Naive B cell (primary cell): ENCODE results near the gene ENDOV. TPM values are rescaled to one million over a fixed set of nuclear protein-coding genes. Genes with fewer than 3 reads are reported as not detected.

Source experiments
- polyA plus RNA-seq, 6 donors: library from polyadenylated mRNA; unstranded; fragments of 300-500 nt; fragmentation: Illumina TruSeq; gene quantifications; one replicate each; pipeline ENCODE4 v1.2.3, GENCODE V29; 2021; ENCODE audit warnings: low read depth in 6 of 6

The ENDOV gene
- polyA plus RNA-seq, 6 donors from 2014 or later = 16.4 to 35.2 (median 20.7) TPM

Other genes starting within 250 kb of the ENDOV start
- not detected for gene CARD14, start 245.1 kb upstream of the ENDOV start, polyA plus RNA-seq
- 10 to 100 TPM; 12.3 to 38.5 (median 22.4) TPM for gene SGSH, start 194.8 kb upstream of the ENDOV start, polyA plus RNA-seq
- 1 to 10 TPM; 1.6 to 9.5 (median 7.4) TPM for gene SLC26A11, start 194.7 kb upstream of the ENDOV start, polyA plus RNA-seq
- 10 to 100 TPM in 5 of 6 donors, 1 to 10 TPM in 1; 9.2 to 34.7 (median 18.3) TPM for gene RNF213, start 154.3 kb upstream of the ENDOV start, polyA plus RNA-seq
- gene NPTX1, start 61.4 kb downstream of the ENDOV start, polyA plus RNA-seq = not detected
- 10 to 100 TPM in 2 of 6 donors, 1 to 10 TPM in 4; 5.5 to 13.9 (median 9.0) TPM for gene RPTOR, start 129.7 kb downstream of the ENDOV start, polyA plus RNA-seq